Measurements from ENCODE around the gene RHBDL3. TPM values are rescaled to one million over a fixed set of nuclear protein-coding genes. Genes with fewer than 3 reads are reported as not detected.
"Not testable (repeated sequence)": the region's sequence is repeated elsewhere in the genome, so short reads cannot be mapped to it uniquely, and the experiment has no call there.

The RHBDL3 gene
- total and polyA plus RNA-seq, 10 of the 15 experiments (the other 5 are each of a cell fraction or from before 2014, with no cell fraction given): 0.04 to 0.24 (median 0.04) TPM; not detected in 5

GRCh38 chr17:32315171-32315570, 49.5 kb downstream of the RHBDL3 start:
- DNase-seq (ENCODE audit: low read depth, low spot score) (no peak), ATAC-seq (no peak), FAIRE-seq (no peak)
- no peaks in the 10 kb centered on the region for H3K79me2 ChIP-seq (ENCODE audit: control insufficient read depth, insufficient read depth, low read length)
- no peak overlapping the region for H3K4me3 ChIP-seq
- peaks cover 0 to 4% of the 10 kb centered on the region in 2 experiments; a peak in 3 of 4 replicates for H3K27me3 ChIP-seq (replicated peaks in 1 of 2; ENCODE audit: control insufficient read depth in 2 of 2, insufficient read depth in 2 of 2, low read length in 1 of 2)
- H3K27ac ChIP-seq (ENCODE audit: control insufficient read depth, insufficient read depth): no peak overlapping the region
- no peak overlapping the region for H3K9ac ChIP-seq (ENCODE audit: control insufficient read depth, insufficient read depth, low read length)
- no peak for TF ChIP-seq CUX1 (IDR thresholded peaks at IDR 0.05; ENCODE audit: insufficient replicate concordance, low read depth, low read length)
- no peak for TF ChIP-seq CBFB (IDR thresholded peaks at IDR 0.05; ENCODE audit: low read depth)
- no peak for TF ChIP-seq ZBED1 (IDR thresholded peaks at IDR 0.05; ENCODE audit: borderline replicate concordance)
- no peak for TF ChIP-seq MEF2A (IDR thresholded peaks at IDR 0.05; ENCODE audit: insufficient read depth, low read depth, low read length)
- no peak for TF ChIP-seq WRNIP1 (IDR thresholded peaks at IDR 0.05; ENCODE audit: borderline replicate concordance, low read depth, low read length)
- no peak for TF ChIP-seq YY1 (IDR thresholded peaks at IDR 0.05; ENCODE audit: low read depth, low read length)
- TF ChIP-seq E2F8 (IDR thresholded peaks at IDR 0.05; ENCODE audit: low read depth, partially characterized antibody): no peak
- H3K36me3 ChIP-seq (ENCODE audit: control insufficient read depth in 2 of 2, insufficient read depth in 2 of 2, low read length in 1 of 2): no peaks in the 10 kb centered on the region
- H4K20me1 ChIP-seq (ENCODE audit: control insufficient read depth, insufficient read depth): no peaks in the 10 kb centered on the region
- no TSS peak for BruUV-seq (replicated peaks)
- no peak overlapping the region for H3K4me2 ChIP-seq (ENCODE audit: control insufficient read depth, insufficient read depth)
- CTCF ChIA-PET: interaction anchor here (1.0 to 7.9 kb wide), 3 partner anchors 11 to 62 kb away, joined by 3 to 132 read pairs (median 4); no protein-coding TSS in a partner anchor
- in situ Hi-C loops (cut with MboI): no loop called here
- no peaks in the 10 kb centered on the region for H3K4me1 ChIP-seq (ENCODE audit: control insufficient read depth, insufficient read depth, low read length)
- WGBS (ENCODE audit: insufficient coverage, insufficient replicate concordance, low lambda C conversion rate, missing lambda C conversion rate): 38% methylated on average over 8 of the region's 8 CpGs
- no peaks in the 10 kb centered on the region for H3K9me3 ChIP-seq (replicated peaks; ENCODE audit: control insufficient read depth, insufficient read depth, low read length)
- H2AFZ ChIP-seq (ENCODE audit: control insufficient read depth, low read depth, low read length): no peak overlapping the region
- POLR2A ChIA-PET: no interaction called here
- SMC1A ChIA-PET (ENCODE audit: uncharacterized antibody, unreplicated experiment): interaction anchor here (0.9 to 1.4 kb wide), 3 partner anchors 47 to 148 kb away, joined by 3 read pairs; no protein-coding TSS in a partner anchor
- intact Hi-C loops (cut with micrococcal nuclease; ENCODE audit: unreplicated experiment): loop anchor here (5.0 kb wide), 1 partner anchor 113 kb away; no protein-coding TSS in a partner anchor
- RAD21 ChIA-PET (ENCODE audit: unreplicated experiment): interaction anchor here (5.8 kb wide), 1 partner anchor 63 kb away, joined by 53 read pairs; no protein-coding TSS in a partner anchor

GRCh38 chr17:32316653-32317052, 51.0 kb downstream of the RHBDL3 start:
- CTCF ChIA-PET: interaction anchor here (0.7 to 7.9 kb wide), 4 partner anchors 15 to 64 kb away, joined by 3 to 132 read pairs (median 28); no protein-coding TSS in a partner anchor
- BruUV-seq (replicated peaks); H3K27me3 ChIP-seq (replicated peaks in 1 of 2; ENCODE audit: control insufficient read depth in 2 of 2, insufficient read depth in 2 of 2, low read length in 1 of 2); H3K36me3 ChIP-seq (ENCODE audit: control insufficient read depth in 2 of 2, insufficient read depth in 2 of 2, low read length in 1 of 2); H2AFZ ChIP-seq (ENCODE audit: control insufficient read depth, low read depth, low read length); DNase-seq (ENCODE audit: low read depth, low spot score); H3K4me3 ChIP-seq; H3K9ac ChIP-seq (ENCODE audit: control insufficient read depth, insufficient read depth, low read length); ATAC-seq; H3K9me3 ChIP-seq (replicated peaks; ENCODE audit: control insufficient read depth, insufficient read depth, low read length); POLR2A ChIA-PET; H4K20me1 ChIP-seq (ENCODE audit: control insufficient read depth, insufficient read depth); H3K27ac ChIP-seq (ENCODE audit: control insufficient read depth, insufficient read depth); H3K79me2 ChIP-seq (ENCODE audit: control insufficient read depth, insufficient read depth, low read length); H3K4me2 ChIP-seq (ENCODE audit: control insufficient read depth, insufficient read depth); H3K4me1 ChIP-seq (ENCODE audit: control insufficient read depth, insufficient read depth, low read length); FAIRE-seq; in situ Hi-C loops (cut with MboI): not testable (repeated sequence)
- 50% methylated on average over 5 of the region's 5 CpGs for WGBS (ENCODE audit: insufficient coverage, insufficient replicate concordance, low lambda C conversion rate, missing lambda C conversion rate)
- RAD21 ChIA-PET (ENCODE audit: unreplicated experiment): interaction anchor here (5.8 kb wide), 1 partner anchor 65 kb away, joined by 53 read pairs; no protein-coding TSS in a partner anchor
- intact Hi-C loops (cut with micrococcal nuclease; ENCODE audit: unreplicated experiment): loop anchor here (5.0 kb wide), 1 partner anchor 114 kb away; no protein-coding TSS in a partner anchor
- SMC1A ChIA-PET (ENCODE audit: uncharacterized antibody, unreplicated experiment): interaction anchor here (0.6 to 1.5 kb wide), 8 partner anchors 14 to 95 kb away, joined by 3 to 4 read pairs (median 3); no protein-coding TSS in a partner anchor
